GM23338 (cell line): ENCODE results near the gene NUDC. TPM values are rescaled to one million over a fixed set of nuclear protein-coding genes. Genes with fewer than 3 reads are reported as not detected.

Source experiments
- ATAC-seq: fragments of 200-7000 bp; cut with Tn5 transposase; 3 replicates; pipeline ENCODE4 v1.9.1; 2020
- DNase-seq: peaks from one replicate; pipeline ENCODE4 v3.0.0-alpha.2; 2015; ENCODE audit warnings: low spot score
- H2AFZ ChIP-seq: fragments of 200-600 bp; sonication (generic); 2 replicates; pipeline ENCODE4 v1.8.0; 2016; ENCODE audit warnings: antibody characterized with exemption, mild to moderate bottlenecking, moderate library complexity
- H3F3A ChIP-seq: fragments of 200-600 bp; sonication (generic); replicated peaks from 2 replicates; pipeline ENCODE4 v1.8.0; 2017; ENCODE audit warnings: antibody characterized with exemption, mixed run types, low read depth
- H3K27ac ChIP-seq: fragments of 200-600 bp; sonication (generic); 2 replicates; pipeline ENCODE4 v1.6.1; 2016; ENCODE audit warnings: low read depth
- H3K27me3 ChIP-seq: fragments of 200-600 bp; sonication (generic); 2 replicates; pipeline ENCODE4 v1.8.0; 2016; ENCODE audit warnings: mild to moderate bottlenecking, mixed run types, moderate library complexity; ENCODE audit not compliant: insufficient read depth
- H3K36me3 ChIP-seq: fragments of 200-600 bp; sonication (generic); 2 replicates; pipeline ENCODE4 v1.8.0; 2016; ENCODE audit warnings: mild to moderate bottlenecking; ENCODE audit not compliant: insufficient read depth
- H3K4me1 ChIP-seq: fragments of 200-600 bp; sonication (generic); 2 replicates; pipeline ENCODE4 v1.8.0; 2016; ENCODE audit warnings: mild to moderate bottlenecking, moderate library complexity; ENCODE audit not compliant: insufficient read depth
- H3K4me2 ChIP-seq: fragments of 200-600 bp; sonication (generic); 2 replicates; pipeline ENCODE4 v1.7.1; 2017; ENCODE audit warnings: mixed run types
- H3K4me3 ChIP-seq: fragments of 200-600 bp; sonication (generic); 2 replicates; pipeline ENCODE4 v1.6.1; 2016; ENCODE audit warnings: mixed run types
- H3K79me2 ChIP-seq: fragments of 200-600 bp; sonication (generic); replicated peaks from 2 replicates; pipeline ENCODE4 v1.8.0; 2017; ENCODE audit warnings: mild to moderate bottlenecking; ENCODE audit not compliant: insufficient read depth
- H3K9me2 ChIP-seq: fragments of 200-600 bp; sonication (generic); 2 replicates; pipeline ENCODE4 v1.8.0; 2017; ENCODE audit not compliant: insufficient read depth
- H4K20me1 ChIP-seq: fragments of 200-600 bp; sonication (generic); replicated peaks from 2 replicates; pipeline ENCODE4 v1.8.0; 2017; ENCODE audit warnings: mild to moderate bottlenecking; ENCODE audit not compliant: insufficient read depth
- H3K27ac Mint-ChIP-seq: 2 replicates; pipeline ENCODE4 v1.8.0; 2020; ENCODE audit warnings: inconsistent platforms, mild to moderate bottlenecking, moderate library complexity, mixed read lengths
- H3K27me3 Mint-ChIP-seq: 3 replicates; pipeline ENCODE4 v1.8.0; 2022; ENCODE audit warnings: low read depth, mild to moderate bottlenecking, moderate library complexity, mixed read lengths, inconsistent platforms; ENCODE audit not compliant: insufficient read depth, poor library complexity
- H3K36me3 Mint-ChIP-seq: 3 replicates; pipeline ENCODE4 v1.8.0; 2021; ENCODE audit warnings: low read depth, mild to moderate bottlenecking, inconsistent platforms, moderate library complexity, mixed read lengths
- H3K4me1 Mint-ChIP-seq: 3 replicates; pipeline ENCODE4 v1.8.0; 2020; ENCODE audit warnings: mild to moderate bottlenecking, inconsistent platforms, mixed read lengths
- H3K4me3 Mint-ChIP-seq: 3 replicates; pipeline ENCODE4 v1.8.0; 2021; ENCODE audit warnings: moderate library complexity, mild to moderate bottlenecking, inconsistent platforms, mixed read lengths
- H3K9me3 Mint-ChIP-seq: 3 replicates; pipeline ENCODE4 v1.8.0; 2020; ENCODE audit warnings: moderate library complexity, mild to moderate bottlenecking, inconsistent platforms, mixed read lengths
- CREB1 ChIP-seq: fragments of 250-450 bp; sonication (Bioruptor Pico); IDR thresholded peaks from 2 replicates; pipeline ENCODE4 v1.5.0; 2020; ENCODE audit warnings: low read depth, mild to moderate bottlenecking, moderate library complexity
- CTCF ChIP-seq, 2 experiments: fragments of 200-600 bp in 1 of 2; sonication (generic) in 1 of 2; conservative IDR thresholded peaks; 2 replicates each; pipeline versions ENCODE4 v1.5.1 to v1.6.1; 2016 to 2017; ENCODE audit warnings: antibody characterized with exemption in 2 of 2, low read depth in 2 of 2, mild to moderate bottlenecking in 2 of 2, moderate library complexity in 1 of 2
- EZH2 ChIP-seq: fragments of 200-600 bp; sonication (generic); IDR thresholded peaks from one replicate; pipeline ENCODE4 v1.8.0; 2017; ENCODE audit warnings: antibody characterized with exemption, mild to moderate bottlenecking, low read depth; ENCODE audit not compliant: unreplicated experiment
- EZH2phosphoT487 ChIP-seq: fragments of 200-600 bp; sonication (generic); IDR thresholded peaks from one replicate; pipeline ENCODE4 v1.8.1; 2018; ENCODE audit warnings: antibody characterized with exemption; ENCODE audit not compliant: unreplicated experiment
- JUNB ChIP-seq: IDR thresholded peaks from one replicate; pipeline ENCODE4 v1.6.1; 2016; ENCODE audit warnings: antibody characterized with exemption; ENCODE audit not compliant: unreplicated experiment
- NANOG ChIP-seq: IDR thresholded peaks from 2 replicates; pipeline ENCODE4 v1.6.1; 2016; ENCODE audit warnings: antibody characterized with exemption, borderline replicate concordance
- POLR2AphosphoS5 ChIP-seq: IDR thresholded peaks from 2 replicates; pipeline ENCODE4 v1.6.1; 2016; ENCODE audit warnings: antibody characterized with exemption, low read depth
- STAT1 ChIP-seq: IDR thresholded peaks from one replicate; pipeline ENCODE4 v1.6.1; 2016; ENCODE audit warnings: antibody characterized with exemption; ENCODE audit not compliant: unreplicated experiment
- ZNF114 ChIP-seq: fragments of 250-450 bp; sonication (Bioruptor Pico); IDR thresholded peaks from 2 replicates; pipeline ENCODE4 v1.5.0; 2020; ENCODE audit warnings: mild to moderate bottlenecking, moderate library complexity
- ZNF331 ChIP-seq: fragments of 250-450 bp; sonication (Bioruptor Pico); IDR thresholded peaks from 2 replicates; pipeline ENCODE4 v1.5.0; 2020; ENCODE audit warnings: low read depth, mild to moderate bottlenecking, moderate library complexity
- polyA plus RNA-seq: library from polyadenylated mRNA; unstranded; fragments of >200 nt; fragmentation: Nextera tagmentation; extraction: Ambion mirVana; gene quantifications from 2 replicates; pipeline ENCODE4 v1.2.1, GENCODE V29; 2016
- total RNA-seq: library from RNA; depleted of rRNA; stranded (reverse); fragments of >200 nt; shearing (Covaris generic); gene quantifications from 2 replicates; pipeline ENCODE4 v1.2.3, GENCODE V29; 2014
- TF ChIP-seq, protein P1 (sequence below): IDR thresholded peaks from one replicate; pipeline ENCODE4 v1.6.1; 2018; ENCODE audit warnings: antibody characterized with exemption; ENCODE audit not compliant: unreplicated experiment
- TF ChIP-seq, protein P2 (sequence below): IDR thresholded peaks from 2 replicates; pipeline ENCODE4 v1.6.1; 2016; ENCODE audit warnings: antibody characterized with exemption
- TF ChIP-seq, protein P3 (sequence below): fragments of 250-450 bp; sonication (Bioruptor Pico); IDR thresholded peaks from 2 replicates; pipeline ENCODE4 v1.5.0; 2020; ENCODE audit warnings: mild to moderate bottlenecking, moderate library complexity

Gene NUDC
- total and polyA plus RNA-seq, 2 experiments from 2014 or later: 96.2 to 224 TPM

DNA sequence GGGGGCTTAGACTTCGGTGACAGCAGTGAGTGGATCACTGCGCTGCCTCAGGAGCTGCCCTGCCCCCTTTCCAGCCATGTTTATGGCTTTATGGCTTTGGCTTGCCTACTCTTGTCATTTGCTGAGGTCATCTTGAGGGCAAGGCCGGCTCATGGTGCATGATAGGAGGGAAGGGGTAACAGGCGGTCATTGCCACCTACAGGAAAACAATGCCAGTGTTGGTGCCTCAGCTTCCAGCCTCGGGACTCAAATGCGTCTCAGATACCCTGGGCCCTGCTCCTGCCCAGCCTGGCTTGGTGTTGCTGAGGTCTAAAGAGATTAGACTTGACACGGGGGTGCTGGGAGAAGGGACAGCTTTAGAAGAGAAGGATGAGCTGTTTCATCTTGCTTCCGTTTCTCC, 24.2 kb downstream of the NUDC start (continued):
- TF ChIP-seq CREB1 (CRISPR knock-in tag) (no peak), STAT1 (no peak), ZNF114 (CRISPR knock-in tag) (no peak)
- TF ChIP-seq, protein P1, sequence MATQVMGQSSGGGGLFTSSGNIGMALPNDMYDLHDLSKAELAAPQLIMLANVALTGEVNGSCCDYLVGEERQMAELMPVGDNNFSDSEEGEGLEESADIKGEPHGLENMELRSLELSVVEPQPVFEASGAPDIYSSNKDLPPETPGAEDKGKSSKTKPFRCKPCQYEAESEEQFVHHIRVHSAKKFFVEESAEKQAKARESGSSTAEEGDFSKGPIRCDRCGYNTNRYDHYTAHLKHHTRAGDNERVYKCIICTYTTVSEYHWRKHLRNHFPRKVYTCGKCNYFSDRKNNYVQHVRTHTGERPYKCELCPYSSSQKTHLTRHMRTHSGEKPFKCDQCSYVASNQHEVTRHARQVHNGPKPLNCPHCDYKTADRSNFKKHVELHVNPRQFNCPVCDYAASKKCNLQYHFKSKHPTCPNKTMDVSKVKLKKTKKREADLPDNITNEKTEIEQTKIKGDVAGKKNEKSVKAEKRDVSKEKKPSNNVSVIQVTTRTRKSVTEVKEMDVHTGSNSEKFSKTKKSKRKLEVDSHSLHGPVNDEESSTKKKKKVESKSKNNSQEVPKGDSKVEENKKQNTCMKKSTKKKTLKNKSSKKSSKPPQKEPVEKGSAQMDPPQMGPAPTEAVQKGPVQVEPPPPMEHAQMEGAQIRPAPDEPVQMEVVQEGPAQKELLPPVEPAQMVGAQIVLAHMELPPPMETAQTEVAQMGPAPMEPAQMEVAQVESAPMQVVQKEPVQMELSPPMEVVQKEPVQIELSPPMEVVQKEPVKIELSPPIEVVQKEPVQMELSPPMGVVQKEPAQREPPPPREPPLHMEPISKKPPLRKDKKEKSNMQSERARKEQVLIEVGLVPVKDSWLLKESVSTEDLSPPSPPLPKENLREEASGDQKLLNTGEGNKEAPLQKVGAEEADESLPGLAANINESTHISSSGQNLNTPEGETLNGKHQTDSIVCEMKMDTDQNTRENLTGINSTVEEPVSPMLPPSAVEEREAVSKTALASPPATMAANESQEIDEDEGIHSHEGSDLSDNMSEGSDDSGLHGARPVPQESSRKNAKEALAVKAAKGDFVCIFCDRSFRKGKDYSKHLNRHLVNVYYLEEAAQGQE: no peak

DNA sequence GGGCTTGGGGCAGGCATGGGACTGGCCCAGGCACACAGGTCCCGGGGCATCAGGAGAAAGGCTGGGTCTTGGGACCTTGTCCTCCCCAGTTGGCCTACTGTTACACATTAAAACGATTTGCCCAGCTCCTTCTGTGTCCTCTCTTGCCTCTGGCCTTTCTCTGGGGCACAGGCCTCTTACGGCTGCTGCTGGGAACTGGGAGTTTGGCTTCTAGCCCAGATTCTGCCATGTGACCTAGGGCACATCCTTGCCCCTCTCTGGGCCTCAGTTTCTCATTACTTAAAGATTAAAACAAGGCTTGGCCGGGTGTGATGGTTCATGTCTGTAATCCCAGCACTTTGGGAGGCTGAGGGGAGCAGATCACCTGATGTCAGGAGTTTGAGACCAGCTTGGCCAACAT, 24.7 kb downstream of the NUDC start:
- Histone ChIP-seq H3K27me3 (no peaks in the 10 kb centered on the region), H3K4me3 (no peak overlapping the region), H3K79me2 (no peaks in the 10 kb centered on the region), H3K9me2 (no peaks in the 10 kb centered on the region), H4K20me1 (peaks cover 5% of the 10 kb centered on the region), H3F3A (peaks cover 28% of the 10 kb centered on the region), H3K27ac (no peak overlapping the region; the same call in 1 of the 2 replicates), H3K4me2 (no peak overlapping the region), H3K36me3 (peaks cover 34% of the 10 kb centered on the region), H2AFZ (no peak overlapping the region), H3K4me1 (no peaks in the 10 kb centered on the region)
- Mint-ChIP-seq H3K9me3 (no peaks in the 10 kb centered on the region), H3K27ac (no peak overlapping the region), H3K4me1 (no peaks in the 10 kb centered on the region), H3K4me3 (no peak overlapping the region), H3K27me3 (peaks cover 9% of the 10 kb centered on the region), H3K36me3 (peaks cover 74% of the 10 kb centered on the region)
- ATAC-seq: no peak
- no peak for DNase-seq
- TF ChIP-seq POLR2AphosphoS5 (no peak), ZNF114 (CRISPR knock-in tag) (no peak), EZH2 (no peak), STAT1 (no peak), ZNF331 (CRISPR knock-in tag) (no peak), NANOG (no peak), EZH2phosphoT487 (no peak), CTCF (conservative IDR thresholded peaks at IDR 0.05; ENCODE audit: low read depth in 2 of 2) (no peak), CREB1 (CRISPR knock-in tag) (no peak), JUNB (no peak)
- TF ChIP-seq, protein P2, sequence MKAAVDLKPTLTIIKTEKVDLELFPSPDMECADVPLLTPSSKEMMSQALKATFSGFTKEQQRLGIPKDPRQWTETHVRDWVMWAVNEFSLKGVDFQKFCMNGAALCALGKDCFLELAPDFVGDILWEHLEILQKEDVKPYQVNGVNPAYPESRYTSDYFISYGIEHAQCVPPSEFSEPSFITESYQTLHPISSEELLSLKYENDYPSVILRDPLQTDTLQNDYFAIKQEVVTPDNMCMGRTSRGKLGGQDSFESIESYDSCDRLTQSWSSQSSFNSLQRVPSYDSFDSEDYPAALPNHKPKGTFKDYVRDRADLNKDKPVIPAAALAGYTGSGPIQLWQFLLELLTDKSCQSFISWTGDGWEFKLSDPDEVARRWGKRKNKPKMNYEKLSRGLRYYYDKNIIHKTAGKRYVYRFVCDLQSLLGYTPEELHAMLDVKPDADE: no peak
- TF ChIP-seq, protein P3, sequence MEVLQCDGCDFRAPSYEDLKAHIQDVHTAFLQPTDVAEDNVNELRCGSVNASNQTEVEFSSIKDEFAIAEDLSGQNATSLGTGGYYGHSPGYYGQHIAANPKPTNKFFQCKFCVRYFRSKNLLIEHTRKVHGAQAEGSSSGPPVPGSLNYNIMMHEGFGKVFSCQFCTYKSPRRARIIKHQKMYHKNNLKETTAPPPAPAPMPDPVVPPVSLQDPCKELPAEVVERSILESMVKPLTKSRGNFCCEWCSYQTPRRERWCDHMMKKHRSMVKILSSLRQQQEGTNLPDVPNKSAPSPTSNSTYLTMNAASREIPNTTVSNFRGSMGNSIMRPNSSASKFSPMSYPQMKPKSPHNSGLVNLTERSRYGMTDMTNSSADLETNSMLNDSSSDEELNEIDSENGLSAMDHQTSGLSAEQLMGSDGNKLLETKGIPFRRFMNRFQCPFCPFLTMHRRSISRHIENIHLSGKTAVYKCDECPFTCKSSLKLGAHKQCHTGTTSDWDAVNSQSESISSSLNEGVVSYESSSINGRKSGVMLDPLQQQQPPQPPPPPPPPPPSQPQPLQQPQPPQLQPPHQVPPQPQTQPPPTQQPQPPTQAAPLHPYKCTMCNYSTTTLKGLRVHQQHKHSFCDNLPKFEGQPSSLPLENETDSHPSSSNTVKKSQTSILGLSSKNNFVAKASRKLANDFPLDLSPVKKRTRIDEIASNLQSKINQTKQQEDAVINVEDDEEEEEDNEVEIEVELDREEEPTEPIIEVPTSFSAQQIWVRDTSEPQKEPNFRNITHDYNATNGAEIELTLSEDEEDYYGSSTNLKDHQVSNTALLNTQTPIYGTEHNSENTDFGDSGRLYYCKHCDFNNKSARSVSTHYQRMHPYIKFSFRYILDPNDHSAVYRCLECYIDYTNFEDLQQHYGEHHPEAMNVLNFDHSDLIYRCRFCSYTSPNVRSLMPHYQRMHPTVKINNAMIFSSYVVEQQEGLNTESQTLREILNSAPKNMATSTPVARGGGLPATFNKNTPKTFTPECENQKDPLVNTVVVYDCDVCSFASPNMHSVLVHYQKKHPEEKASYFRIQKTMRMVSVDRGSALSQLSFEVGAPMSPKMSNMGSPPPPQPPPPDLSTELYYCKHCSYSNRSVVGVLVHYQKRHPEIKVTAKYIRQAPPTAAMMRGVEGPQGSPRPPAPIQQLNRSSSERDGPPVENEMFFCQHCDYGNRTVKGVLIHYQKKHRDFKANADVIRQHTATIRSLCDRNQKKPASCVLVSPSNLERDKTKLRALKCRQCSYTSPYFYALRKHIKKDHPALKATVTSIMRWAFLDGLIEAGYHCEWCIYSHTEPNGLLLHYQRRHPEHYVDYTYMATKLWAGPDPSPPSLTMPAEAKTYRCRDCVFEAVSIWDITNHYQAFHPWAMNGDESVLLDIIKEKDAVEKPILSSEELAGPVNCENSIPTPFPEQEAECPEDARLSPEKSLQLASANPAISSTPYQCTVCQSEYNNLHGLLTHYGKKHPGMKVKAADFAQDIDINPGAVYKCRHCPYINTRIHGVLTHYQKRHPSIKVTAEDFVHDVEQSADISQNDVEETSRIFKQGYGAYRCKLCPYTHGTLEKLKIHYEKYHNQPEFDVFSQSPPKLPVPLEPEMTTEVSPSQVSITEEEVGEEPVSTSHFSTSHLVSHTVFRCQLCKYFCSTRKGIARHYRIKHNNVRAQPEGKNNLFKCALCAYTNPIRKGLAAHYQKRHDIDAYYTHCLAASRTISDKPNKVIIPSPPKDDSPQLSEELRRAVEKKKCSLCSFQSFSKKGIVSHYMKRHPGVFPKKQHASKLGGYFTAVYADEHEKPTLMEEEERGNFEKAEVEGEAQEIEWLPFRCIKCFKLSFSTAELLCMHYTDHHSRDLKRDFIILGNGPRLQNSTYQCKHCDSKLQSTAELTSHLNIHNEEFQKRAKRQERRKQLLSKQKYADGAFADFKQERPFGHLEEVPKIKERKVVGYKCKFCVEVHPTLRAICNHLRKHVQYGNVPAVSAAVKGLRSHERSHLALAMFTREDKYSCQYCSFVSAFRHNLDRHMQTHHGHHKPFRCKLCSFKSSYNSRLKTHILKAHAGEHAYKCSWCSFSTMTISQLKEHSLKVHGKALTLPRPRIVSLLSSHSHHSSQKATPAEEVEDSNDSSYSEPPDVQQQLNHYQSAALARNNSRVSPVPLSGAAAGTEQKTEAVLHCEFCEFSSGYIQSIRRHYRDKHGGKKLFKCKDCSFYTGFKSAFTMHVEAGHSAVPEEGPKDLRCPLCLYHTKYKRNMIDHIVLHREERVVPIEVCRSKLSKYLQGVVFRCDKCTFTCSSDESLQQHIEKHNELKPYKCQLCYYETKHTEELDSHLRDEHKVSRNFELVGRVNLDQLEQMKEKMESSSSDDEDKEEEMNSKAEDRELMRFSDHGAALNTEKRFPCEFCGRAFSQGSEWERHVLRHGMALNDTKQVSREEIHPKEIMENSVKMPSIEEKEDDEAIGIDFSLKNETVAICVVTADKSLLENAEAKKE: no peak
